Glomerular endothelial cell (primary cell): Measurements from ENCODE around the gene NDUFA6. TPM values are rescaled to one million over a fixed set of nuclear protein-coding genes. Genes with fewer than 3 reads are reported as not detected.
"Not testable (repeated sequence)": the region's sequence is repeated elsewhere in the genome, so short reads cannot be mapped to it uniquely, and the experiment has no call there.

Experiments used
- DNase-seq: peaks from one replicate; pipeline ENCODE4 v3.0.0-alpha.2; 2011; ENCODE audit warnings: low read depth, low spot score; ENCODE audit errors: extremely low read depth
- total RNA-seq: library from RNA; depleted of rRNA; stranded (reverse); fragments of >200 nt; gene quantifications from 2 replicates; pipeline ENCODE4 v1.2.3, GENCODE V29; 2015

Gene NDUFA6
- total RNA-seq, result 50.3 and 104 TPM in 2 replicates

- DNase-seq, result peak; percentile 91
Observed at GRCh38 chr22:42090596-42091454, at the start of gene NDUFA6. Gene NDUFA6, minus strand, starts transcription at chr22:42090772. Its CDS starts 28 bp downstream, at chr22:42090744.

- DNase-seq, result not testable (repeated sequence)
Observed at GRCh38 chr22:42140153-42140552, 49.6 kb upstream of the NDUFA6 start.

DNA sequence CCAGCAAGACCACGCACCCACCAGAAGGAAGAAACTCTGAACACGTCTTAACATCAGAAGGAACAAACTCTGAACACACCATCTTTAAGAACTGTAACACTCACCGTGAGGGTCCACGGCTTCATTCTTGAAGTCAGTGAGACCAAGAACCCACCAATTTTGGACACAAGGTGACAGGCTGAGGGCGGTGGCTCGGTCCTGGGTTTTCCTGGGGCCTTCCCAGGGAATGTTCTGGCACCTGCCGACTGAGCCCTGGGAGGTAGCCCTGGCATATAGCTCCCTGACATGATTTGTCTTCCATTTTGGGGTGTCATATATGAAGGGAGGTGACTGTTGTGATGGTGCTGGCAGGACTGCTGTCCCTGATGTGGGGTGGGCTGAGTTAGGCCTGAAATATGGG is 48.9 kb upstream of the NDUFA6 start:
- not testable (repeated sequence) for DNase-seq

GRCh38 chr22:42138972-42139371 is 48.4 kb upstream of the NDUFA6 start:
- no peak for DNase-seq

DNA sequence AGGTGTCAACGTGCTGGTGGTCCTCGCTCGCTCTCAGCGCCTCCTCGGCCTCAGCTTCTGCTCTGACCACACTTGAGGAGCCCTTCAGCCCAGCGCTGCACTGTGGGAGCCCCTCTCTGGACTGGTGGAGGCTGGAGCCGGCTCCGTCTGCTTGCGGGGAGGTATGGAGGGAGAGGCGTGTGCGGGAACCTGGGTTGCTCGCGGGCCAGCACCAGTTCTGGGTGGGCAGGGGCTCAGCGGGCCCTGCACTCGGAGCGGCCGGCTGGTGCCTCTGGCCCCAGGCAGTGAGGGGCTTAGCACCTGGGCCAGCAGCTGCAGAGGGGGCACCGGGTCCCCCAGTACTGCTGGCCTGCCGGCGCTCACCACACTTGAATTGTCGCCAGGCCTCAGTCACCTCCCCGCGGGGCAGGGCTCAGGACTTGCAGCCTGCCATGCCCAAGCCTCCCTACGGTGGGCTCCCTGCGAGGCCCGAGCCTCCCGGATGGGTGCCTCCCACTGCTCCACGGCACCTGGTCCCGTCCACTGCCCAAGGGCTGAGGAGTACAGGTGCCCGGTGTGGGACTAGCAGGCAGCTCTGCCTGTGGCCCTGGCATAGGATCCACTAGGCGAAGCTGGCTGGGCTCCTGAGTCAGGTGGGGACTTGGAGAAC is 47.7 kb upstream of the NDUFA6 start:
- DNase-seq, result no peak

DNA sequence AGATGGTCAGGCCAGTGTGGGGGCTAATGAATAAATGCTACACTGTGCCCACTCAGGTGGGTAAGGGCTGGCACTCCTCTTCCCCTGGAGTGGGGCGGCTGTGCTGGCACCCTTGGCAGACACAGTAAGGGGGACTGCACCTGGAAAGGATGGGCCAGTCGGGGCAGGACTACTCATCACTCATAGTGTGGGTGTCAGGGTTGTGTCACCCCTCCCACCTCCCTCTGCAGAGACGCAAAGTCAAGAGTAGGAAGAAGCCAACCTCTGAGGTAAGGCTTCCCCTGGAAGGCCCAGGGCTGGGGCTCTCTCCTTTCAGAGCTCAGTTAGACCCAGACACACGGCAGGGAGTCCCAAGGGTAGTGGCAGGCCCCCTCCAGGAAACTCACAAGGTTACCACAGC is 45.1 kb upstream of the NDUFA6 start:
- not testable (repeated sequence) for DNase-seq

DNA sequence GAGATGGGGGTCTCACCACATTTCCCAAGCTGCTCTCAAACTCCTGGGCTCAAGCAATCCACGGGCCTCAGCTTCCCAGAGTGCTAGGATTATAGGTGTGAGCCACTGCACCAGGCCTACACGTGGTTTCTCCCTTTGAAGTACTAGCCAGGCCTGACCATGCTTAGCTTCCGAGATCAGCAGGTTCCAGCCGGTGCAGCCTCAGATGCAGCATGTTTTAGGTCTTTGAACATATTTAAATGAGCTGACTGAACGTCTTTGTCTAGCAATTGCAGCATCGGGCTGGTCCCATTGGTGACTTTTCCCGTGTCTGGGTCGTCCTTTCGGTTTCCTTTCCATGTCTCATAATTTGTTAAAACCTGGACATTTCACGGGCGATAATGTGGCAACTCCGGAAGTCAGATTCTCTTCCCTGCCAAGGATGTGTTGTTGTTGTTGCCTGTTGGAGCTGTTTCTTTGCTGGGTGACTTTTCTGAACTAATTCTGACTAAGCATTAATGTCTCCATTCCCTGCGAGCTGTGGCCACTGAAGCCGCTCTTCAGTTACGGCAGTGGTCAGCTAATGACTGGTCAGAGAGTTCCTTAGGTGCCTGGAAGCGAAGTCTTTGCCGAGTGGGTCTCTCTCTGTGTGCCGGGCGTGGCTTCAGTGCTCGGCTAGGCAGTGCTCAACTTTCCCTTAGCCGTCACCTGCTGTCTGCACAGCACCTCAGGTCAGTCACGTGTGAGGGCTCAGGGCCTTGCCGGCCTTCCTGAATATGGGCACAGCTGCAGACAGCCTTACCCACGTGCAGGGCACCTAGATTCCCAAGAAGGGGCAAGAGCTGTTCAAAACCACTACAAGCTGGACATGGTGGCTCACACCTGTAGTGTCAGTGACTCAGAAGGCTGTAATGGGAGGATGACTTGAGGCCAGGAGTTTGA is 43.8 kb upstream of the NDUFA6 start:
- no peak for DNase-seq

DNA sequence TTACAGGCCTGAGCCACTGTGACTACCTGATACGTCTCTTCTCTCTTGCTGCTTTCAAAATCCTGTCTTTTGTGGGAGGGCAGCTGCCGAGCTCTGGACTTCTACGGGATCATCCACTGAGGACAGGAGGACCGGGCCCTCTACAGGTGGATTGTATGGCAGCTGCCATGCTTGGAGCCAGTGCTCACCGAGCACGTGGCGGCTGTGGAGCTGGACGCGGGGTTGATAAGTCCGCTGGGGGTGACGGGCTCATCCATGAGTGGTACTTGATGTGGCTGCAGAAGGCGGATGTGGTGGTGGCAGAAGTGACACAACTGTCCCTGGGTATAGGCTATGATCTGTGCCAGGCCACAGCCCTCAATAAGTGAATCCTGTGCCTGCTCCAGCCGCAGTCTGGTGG is 41.9 kb upstream of the NDUFA6 start:
- no peak for DNase-seq

DNA sequence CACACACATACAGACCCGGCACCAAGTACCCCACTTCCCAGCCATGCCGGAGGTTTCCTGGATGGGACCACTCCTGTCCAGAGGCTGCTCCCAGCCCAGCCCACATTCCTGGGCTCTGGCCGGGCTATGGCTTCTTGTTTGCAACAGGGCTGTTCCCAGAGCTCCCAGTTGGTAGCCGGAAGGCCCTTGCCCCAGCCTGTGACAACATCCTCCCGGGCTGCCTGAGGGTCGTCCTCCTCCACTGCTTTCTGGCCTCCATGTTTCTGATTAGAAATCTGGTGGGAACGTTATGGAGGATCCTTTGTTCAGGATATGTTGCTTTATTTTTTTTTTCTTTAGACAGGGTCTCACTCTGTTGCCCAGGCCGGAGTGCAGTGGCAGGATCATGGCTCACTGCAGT is 41.0 kb upstream of the NDUFA6 start:
- DNase-seq, result no peak

GRCh38 chr22:42130639-42131431 is 40.3 kb upstream of the NDUFA6 start, which contains the start of gene CYP2D6:
Gene CYP2D6, minus strand, starts transcription at chr22:42130810. Its CDS starts 19 bp downstream, at chr22:42130791.
- DNase-seq, result not testable (repeated sequence)

GRCh38 chr22:42130182-42130581 is 39.6 kb upstream of the NDUFA6 start:
- DNase-seq, result not testable (repeated sequence)

- DNase-seq, result not testable (repeated sequence)
Observed at GRCh38 chr22:42128776-42129694, 38.5 kb upstream of the NDUFA6 start.

DNA sequence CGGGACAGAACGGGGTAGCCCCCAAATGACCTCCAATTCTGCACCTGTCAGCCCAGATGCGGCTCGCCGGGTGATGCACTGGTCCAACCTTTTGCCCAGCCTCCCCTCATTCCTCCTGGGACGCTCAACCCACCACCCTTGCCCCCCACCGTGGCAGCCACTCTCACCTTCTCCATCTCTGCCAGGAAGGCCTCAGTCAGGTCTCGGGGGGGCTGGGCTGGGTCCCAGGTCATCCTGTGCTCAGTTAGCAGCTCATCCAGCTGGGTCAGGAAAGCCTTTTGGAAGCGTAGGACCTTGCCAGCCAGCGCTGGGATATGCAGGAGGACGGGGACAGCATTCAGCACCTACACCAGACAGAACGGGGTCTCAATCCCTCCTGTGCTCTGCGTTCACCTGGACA is 37.4 kb upstream of the NDUFA6 start:
- not testable (repeated sequence) for DNase-seq

DNA sequence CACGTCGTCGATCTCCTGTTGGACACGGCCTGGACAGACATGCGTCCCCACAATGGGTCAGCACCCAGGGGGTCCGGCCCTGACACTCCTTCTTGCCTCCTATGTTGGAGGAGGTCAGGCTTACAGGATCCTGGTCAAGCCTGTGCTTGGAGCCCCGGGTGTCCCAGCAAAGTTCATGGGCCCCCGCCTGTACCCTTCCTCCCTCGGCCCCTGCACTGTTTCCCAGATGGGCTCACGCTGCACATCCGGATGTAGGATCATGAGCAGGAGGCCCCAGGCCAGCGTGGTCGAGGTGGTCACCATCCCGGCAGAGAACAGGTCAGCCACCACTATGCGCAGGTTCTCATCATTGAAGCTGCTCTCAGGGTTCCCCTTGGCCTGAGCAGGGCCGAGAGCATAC is 37.0 kb upstream of the NDUFA6 start:
- DNase-seq, result no peak

GRCh38 chr22:42123529-42123928 is 33.0 kb upstream of the NDUFA6 start:
- DNase-seq, result not testable (repeated sequence)

DNA sequence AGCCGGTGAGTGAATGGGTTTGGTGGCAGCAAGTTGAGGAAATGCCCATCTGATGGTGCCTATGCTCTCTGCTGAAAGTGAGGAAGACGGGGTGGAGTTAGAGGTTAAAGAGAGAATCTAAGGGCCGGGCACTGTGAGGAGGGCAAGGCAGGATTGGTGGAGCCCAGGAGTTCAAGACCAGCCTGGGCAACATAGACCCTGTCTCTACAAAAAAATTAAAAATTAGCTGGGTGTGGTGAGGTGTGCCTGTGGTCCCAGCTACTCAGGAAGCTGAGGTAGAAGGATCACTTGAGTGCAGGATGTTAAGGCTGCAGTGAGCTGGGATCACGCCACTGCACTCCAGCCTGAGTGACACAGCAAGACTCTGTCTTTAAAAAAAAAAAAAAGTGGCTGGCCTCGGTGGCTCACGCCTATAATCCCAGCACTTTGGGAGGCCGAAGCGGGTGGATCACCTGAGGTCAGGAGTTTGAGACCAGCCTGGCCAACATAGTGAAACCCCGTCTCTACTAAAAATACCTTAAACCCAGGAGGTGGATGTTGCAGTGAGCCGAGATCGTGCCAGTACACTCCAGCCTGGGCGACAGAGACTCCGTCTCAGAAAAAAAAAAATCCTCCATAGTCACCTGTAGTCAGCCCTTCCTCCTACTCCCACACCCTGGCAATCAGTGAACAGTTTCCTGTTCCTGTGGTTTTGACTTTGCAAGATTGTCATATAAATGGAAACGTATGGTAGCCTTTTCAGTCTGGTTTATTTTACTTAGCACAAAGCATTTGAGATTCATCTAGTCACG is 29.9 kb upstream of the NDUFA6 start:
- not testable (repeated sequence) for DNase-seq

GRCh38 chr22:42116848-42117424 is 26.4 kb upstream of the NDUFA6 start:
- DNase-seq, result no peak

GRCh38 chr22:42115420-42115830 is 24.9 kb upstream of the NDUFA6 start:
- DNase-seq, result not testable (repeated sequence)
